HG03097 (cell line): Measurements from ENCODE around the gene REEP6.
"Not testable (repeated sequence)": the region's sequence is repeated elsewhere in the genome, so short reads cannot be mapped to it uniquely, and the experiment has no call there.

ENCODE experiments used
- ATAC-seq: cut with Tn5 transposase; IDR thresholded peaks from one replicate; pipeline ENCODE4 v1.9.1; 2021; ENCODE audit not compliant: unreplicated experiment, low FRiP score

Gene REEP6

GRCh38 chr19:1505991-1506881 is 15.3 kb downstream of the REEP6 start:
- no peak for ATAC-seq

GRCh38 chr19:1507192-1507660 is 16.2 kb downstream of the REEP6 start:
- ATAC-seq, result no peak

GRCh38 chr19:1507763-1508506 is 17.0 kb downstream of the REEP6 start:
- ATAC-seq, result no peak

GRCh38 chr19:1508507-1508856 is 17.5 kb downstream of the REEP6 start:
- no peak for ATAC-seq

- ATAC-seq, result no peak
Measured at GRCh38 chr19:1509602-1510441, 18.8 kb downstream of the REEP6 start.

GRCh38 chr19:1510442-1510806 is 19.4 kb downstream of the REEP6 start:
- ATAC-seq, result no peak

GRCh38 chr19:1510807-1511206 is 19.8 kb downstream of the REEP6 start:
- ATAC-seq, result no peak

GRCh38 chr19:1511318-1512317 is 20.6 kb downstream of the REEP6 start:
- no peak for ATAC-seq

GRCh38 chr19:1512671-1513498 is 21.9 kb downstream of the REEP6 start, which contains the start of gene ADAMTSL5:
Gene ADAMTSL5, minus strand, starts transcription at chr19:1513019. Its CDS starts 2,076 bp downstream, at chr19:1510943.
- no peak for ATAC-seq

GRCh38 chr19:1513499-1514294 is 22.7 kb downstream of the REEP6 start:
- no peak for ATAC-seq

- ATAC-seq, result no peak
Measured at GRCh38 chr19:1514295-1514661, 23.3 kb downstream of the REEP6 start.

GRCh38 chr19:1514986-1515721 is 24.2 kb downstream of the REEP6 start:
- ATAC-seq, result no peak

GRCh38 chr19:1516395-1516753 is 25.4 kb downstream of the REEP6 start:
- no peak for ATAC-seq

- ATAC-seq, result no peak
Measured at GRCh38 chr19:1518471-1518870, 27.5 kb downstream of the REEP6 start.

- ATAC-seq, result not testable (repeated sequence)
Measured at GRCh38 chr19:1519802-1520201, 28.8 kb downstream of the REEP6 start.

GRCh38 chr19:1520203-1520780 is 29.3 kb downstream of the REEP6 start:
- no peak for ATAC-seq

GRCh38 chr19:1521636-1522035 is 30.7 kb downstream of the REEP6 start:
- no peak for ATAC-seq
